T-helper 22 cell (primary cell): ENCODE data around the gene BDKRB1.

Experiments
- DNase-seq: peaks from one replicate; pipeline ENCODE4 v3.0.0-alpha.2; 2020; ENCODE audit warnings: low read depth

BDKRB1 gene

DNA sequence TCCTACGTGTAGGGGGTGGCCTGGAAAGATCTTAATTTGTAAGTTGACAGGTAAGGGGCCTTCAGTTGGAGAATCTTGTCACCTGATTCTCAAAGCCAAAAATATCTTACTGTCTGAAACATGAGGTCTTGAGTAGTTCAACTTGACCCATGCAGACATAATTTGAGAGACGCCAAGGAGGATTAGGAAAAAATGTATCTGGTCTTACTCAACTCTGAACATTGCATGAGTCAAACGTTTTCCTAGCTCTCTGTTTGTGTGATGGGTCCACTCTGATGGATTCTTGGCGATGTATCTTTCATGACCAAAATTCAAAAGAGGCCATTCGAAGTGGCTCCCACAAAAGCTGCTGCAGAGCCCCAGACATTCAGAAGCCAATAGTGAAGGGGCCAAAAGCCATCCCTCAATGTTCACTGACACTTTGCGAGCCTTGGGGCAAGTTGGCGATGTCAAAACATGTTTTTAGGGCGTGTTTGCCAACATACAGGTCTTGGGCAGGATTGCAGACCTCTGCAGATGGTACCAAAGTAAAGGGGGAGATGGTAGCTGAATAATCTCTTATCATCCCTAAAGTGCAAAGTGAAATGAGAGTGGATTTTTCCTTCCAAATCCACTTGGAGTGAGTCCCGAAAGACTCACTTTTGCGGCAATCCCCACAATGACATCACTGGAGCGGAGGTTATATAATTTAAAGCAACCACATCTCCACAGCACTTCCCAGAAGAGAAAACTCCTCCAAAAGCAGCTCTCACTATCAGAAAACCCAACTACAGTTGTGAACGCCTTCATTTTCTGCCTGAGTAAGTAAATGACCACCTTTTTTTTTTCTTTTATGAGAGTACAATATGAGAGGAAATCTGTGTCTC lies at the start of gene BDKRB1:
Gene BDKRB1 (plus strand): TSS at position 710 of the 866 bp plus-strand sequence. CDS start 7,473 bp downstream, outside the sequence.
- no peak for DNase-seq

DNA sequence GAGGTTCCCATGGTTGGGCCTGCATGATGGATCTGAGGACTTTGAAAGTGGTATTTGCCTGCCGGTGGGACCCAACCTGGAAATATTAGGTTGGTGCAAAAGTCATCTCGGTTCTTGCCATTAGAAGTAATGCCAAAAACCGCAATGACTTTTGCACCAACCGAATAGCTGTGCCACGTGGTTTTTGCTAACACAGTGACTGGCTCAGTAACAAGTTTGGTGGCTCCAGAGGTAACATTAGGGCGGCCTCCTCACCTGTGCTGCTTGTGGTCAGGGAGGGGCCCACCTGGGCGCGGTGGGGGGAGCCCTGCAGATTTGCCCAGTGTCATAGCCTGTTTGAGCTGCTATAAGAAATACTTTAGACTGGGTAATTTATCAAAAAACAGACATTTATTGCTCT lies 49.5 kb upstream of the BDKRB1 start:
- no peak for DNase-seq

DNA sequence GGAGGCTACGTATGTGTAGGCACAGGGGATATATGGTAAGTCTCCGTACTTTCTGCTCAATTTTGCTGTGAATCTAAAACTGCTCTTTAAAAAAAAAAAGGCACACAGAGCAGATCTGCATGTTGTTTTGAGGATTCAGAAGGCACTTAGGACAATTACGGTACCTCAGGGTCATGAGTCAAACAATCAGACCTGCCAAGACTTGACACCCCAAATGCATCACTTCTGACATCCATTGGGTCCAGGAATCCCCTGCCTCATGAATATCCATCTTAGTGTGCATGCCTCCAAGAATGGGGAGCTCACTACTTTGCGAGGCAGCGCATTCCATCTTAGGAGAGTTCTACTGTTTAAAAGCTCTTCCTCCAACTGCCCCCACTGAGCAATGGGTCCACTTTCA lies 48.3 kb upstream of the BDKRB1 start:
- DNase-seq, result no peak

DNA sequence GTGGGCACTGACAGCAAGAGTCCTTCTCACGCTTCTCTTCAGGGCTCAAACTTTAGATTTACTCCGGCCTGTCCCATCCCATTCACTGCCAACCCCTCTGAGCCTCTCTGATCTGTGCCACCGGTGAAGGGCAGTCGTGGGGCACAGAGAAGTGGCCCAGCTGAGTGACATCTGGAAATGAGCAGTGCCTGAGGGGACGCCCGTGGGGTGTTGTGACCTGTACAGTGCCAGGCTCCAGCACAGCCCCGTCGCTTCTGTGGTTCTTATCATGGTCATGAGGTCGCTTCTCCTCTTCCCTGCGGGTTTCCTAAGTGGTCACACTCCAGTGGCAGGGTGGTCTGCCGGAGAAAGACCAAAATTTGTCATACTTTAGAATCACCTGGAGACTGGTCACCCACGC lies 47.3 kb upstream of the BDKRB1 start:
- DNase-seq, result no peak

DNA sequence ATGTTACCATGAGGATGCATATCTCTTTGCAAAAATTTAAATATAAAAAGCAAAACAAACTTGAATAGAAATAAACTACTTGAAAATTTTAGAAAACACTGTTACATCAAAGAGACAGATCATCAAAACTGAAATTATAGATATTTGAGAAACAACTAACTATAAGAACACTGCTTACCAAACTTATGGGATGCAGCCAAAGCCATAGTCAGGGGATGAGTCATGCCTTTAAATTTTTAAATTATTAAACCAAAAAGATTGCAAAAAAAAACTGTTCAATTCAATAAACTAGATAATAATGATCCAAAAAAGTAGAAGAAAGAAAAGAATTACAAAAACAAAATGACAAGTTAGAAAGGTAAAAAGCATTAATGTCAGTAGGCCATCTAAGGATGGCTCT lies 43.9 kb upstream of the BDKRB1 start:
- no peak for DNase-seq

DNA sequence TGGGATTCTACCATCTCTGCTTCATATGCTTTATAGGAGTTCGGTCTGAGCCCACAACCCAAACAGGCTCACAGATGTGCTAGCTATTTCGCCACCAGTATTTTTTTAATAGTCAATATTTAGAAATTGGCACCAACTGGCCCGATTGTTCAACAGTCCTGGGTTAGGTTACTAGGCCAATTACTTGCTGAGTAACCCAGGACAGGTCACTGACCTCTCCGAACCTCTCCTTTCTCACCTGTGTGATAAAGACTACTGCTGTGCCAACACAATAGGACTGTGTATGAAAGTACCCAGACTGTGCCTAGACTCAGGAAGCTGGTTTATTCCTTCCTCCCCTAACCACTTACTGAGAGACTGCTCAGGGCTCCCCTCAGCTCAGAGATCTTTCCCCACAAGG lies 43.1 kb upstream of the BDKRB1 start:
- DNase-seq, result no peak

DNA sequence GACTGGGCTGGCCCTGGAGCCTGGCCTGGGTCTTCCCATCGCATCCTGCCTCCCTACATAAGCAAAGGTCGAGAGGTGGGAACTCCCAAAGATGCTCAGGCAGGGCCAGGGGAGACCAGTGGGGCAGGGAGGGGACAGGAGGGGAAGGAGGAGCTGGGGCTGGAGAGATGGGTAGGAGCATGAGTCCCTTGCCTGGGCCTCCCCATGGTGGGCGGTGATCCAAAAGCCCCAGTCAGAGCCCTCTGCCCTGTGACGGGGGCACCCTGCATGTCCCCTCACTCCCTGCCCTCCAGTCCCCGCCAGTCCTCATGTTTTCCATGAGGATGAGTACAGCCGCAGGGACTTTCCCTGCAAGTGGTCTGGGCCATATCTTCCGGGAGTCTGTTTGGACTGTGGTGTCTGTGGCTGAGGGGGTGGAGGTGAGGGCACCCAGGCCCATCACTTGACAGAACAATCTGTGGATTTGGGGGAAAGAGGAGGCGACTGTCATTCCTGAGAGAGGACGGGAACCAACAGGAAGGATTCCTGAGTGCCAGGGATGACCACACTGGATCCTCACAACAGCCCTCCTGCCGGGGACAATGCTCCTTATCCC lies 42.0 kb upstream of the BDKRB1 start:
- no peak for DNase-seq

DNA sequence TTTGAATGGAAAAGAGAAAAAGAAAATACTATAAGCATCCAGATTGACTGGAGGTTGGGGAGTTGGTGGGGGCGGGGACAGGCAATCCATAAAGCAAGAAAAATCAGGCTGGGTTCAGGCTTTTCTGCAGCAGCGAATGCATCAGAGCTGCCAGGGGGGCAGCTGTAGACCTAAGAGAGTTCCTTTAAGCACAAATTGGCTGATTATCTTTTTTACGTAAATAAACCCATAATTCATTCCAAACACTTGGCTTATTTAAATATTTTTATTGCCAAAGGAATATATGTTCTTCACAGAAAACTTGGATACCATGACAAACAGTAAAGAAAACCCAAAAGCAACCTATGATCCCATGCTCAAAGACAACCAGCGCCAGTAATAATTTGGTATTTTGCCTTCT lies 41.2 kb upstream of the BDKRB1 start:
- DNase-seq, result no peak

DNA sequence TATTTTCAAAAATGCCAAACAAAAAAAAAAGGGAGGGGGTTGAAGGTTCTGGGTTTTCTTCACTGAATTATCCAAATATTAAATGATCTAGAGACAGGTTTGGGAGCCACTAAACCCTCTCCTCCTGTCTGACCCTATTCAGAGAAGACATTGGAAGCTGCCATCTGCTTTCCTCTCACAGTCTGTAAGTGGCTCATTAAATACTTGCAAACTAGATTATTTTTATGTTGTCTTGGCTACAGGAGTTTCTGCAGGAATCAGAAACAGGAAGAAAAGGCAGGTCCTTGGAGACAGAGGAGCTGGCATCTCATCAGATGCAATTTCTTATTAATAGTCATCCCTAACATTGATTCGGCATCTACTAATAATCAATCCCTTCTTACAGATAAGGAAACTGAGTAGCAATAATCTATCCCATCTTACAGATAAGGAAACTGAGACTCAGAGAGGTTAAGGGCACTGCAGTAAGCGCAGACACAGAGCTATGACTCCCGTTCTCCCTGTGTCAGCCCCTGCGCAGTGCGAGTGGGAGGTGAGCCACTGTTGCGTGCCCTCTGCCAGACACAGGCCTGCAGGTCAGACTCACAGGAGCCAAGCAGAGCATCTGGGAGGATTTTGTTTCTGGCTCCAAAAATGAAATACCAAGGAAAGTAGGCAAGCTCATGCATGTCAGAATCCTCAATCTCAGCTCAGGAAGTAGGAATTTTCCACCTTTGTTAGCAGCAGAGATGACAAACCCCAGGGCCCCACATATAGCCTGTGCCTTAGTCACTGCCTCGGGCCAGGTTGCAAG lies 40.4 kb upstream of the BDKRB1 start:
- DNase-seq, result no peak

DNA sequence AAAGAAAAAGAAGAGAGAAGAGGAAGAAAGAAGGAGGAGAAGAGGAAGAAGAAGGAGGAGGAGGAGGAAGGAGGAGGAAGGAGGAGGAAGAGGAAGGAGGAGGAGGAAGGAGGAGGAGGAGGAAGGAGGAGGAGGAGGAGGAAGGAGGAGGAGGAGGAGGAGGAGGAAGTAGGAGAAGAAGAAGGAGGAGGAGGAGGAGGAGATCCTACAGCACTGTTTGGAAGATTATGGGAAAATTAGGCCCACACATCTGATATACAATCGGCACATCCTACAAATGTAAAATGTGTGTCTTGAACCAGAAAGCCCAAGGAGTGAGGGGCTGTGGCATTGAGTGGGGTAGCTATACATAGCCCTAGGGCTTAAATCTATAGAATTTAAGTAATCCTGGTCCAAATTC lies 39.4 kb upstream of the BDKRB1 start:
- DNase-seq, result no peak

DNA sequence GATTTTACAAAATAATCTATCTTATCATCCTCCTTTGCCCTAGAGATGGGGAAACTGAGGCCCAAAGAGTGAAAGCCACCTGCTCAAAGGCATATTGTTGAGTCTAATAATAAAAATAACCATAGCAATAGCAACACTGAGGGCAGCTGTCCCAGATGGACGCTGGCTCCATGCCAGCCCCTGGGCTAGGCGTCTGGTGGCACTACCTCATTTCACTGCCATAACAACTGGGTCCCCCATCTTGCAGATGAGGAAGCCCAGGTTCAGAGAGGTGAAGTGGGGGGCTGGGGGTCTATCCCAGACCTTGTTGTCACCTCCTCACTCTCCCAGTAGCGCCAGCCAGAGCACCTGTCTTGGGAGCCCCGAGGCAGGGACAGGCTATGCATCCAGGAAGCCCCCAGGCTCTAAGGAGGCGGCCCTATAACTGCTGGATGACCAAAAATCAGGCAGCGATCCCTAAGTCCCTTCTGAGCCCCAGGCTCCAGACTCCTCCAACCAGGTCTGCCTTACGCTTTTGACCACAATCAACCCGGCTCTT lies 38.6 kb upstream of the BDKRB1 start:
- no peak for DNase-seq

DNA sequence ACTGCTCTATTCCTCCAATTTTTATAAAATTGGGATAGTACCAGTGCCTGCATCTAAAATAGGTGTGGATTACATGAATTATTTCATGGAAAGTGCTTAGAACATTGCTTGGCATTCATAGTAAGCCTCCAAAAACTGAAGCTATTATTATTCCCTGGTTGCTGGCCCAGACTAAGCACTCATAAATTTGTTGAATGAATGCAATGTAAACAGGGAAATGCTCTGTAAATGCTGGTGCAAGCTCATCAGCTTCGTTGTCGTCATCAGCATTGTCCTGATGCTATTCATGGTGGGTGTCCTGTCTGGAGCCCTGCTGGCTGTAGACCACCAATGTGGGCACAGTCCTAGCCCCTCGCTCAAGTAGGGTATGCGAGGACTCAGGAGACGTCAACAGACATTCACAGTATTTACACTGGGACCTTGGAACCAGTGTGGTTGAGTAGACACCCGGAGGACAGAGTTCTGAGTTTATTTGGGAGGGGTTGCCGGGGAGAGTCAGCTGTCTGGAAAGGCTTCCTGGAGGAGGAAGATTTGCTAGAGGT lies 34.8 kb upstream of the BDKRB1 start:
- no peak for DNase-seq

DNA sequence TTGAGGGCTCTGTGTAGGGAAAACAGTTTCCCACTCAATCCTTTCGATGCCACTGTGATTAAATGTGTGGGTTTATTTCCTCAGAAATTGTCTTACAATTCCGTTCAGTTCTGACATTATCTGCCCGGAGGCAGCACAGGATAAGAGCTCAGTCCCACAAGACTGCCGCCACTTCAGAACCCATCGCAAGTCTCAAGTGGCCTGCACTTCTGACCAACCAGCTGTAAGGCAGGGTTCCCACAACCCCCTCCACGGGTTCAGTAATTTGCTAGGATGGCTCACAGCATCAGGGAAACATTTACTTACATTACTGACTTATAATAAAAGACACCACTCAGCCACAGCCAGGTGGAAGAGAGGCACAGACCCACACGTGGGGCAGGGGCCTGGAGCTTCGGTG lies 34.2 kb upstream of the BDKRB1 start:
- no peak for DNase-seq

DNA sequence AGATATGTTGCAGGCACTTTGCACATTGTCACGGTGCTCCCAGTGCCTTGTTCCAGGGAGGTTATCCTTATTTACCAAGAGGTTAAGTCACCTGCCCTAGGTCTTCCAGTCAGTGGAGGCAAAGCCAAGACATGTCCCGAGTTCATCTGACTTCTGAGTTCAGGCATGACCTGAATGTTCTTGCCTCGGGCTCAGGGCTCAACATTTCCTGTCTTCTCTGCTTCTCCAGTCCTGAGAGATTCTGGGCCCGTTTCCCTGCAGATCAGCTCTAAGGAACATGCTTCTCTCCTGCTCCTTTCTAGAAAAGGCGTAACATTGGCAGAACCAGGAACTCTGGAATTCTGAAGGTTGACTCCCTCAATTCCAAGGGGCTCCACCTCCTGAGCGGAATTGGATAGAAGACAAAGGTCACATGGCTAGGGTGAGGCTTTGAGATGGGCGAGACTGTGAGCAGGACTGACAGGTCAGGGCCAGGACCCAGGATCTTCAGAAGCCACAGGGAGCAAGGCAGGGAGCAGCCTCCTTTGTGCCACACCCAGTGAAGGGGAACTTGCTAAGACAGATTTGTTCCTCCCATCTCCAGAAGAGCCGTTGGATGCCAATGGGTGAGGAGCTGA lies 31.4 kb upstream of the BDKRB1 start:
- no peak for DNase-seq

DNA sequence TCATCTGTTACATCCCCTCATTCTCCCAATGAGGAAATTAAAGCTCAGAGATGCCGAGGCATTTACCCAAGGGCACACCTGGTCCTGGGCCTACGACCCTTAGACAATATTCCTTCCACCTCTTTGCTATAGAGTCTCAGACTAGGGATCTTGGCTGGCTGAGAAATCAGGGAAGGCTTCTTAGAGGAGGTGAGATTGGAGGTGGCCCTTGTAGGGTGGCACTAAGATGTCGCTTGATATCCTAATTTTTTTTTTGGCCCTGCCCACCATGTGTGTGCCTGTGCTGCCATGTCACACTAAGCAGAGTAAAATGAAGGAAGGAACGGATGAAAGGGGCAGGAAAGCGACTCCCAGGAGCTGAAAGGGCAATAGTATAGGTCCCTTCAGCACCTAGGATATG lies 30.8 kb upstream of the BDKRB1 start:
- no peak for DNase-seq

DNA sequence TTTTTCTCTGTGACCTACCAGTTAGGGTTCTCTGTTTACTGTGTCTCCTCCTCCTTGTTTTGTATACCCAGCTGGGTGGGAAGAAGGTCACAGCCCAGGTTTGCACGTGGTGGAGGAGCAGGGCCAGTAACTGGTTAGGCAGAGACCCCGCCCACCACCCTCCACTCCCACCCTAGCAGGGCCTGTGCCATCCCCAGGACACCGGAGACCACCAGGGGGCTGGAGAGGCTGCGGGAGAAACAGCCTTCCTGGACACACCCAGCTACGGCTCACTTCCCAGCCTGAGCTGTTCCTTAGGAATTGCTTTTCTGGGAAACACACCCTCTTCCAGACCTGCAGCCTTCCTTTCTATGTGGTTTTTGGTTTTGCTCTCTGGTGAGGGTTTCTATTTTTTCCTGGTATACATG lies 30.3 kb upstream of the BDKRB1 start:
- DNase-seq, result no peak

DNA sequence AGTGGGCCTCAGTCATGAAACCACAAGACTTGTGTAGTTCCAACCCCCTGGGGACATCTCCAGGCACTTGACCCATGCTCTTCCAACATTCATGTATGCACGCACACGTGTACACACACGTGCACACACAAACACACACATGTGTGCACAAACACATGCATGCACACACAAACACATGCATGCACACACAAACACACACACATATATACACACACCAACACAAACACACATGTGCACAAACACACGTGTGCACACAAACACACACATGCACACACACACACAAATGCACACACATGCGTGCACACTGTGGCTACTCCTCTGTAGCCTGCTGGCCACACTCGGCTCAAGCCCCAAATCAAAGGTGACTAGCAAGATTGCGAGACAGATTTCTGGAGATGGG lies 28.6 kb upstream of the BDKRB1 start:
- DNase-seq, result no peak

DNA sequence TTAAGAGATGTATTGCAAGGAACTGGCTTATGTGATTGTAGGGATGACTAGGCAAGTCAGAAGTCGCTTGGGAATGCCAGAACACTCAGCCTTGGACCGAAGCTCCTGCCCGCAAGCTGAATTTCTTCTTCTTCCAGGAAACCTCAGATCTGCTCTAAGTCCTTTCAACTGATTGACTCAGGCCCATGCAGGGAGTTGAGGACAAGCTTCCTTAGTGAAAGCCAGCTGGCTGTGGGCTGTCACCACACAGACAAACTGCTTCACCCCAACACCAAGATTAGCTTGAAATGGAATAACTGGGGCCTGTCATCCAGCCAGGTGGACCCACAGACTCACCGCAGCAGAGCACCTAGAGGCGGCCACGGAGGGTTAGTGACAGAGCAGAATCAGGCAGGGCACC lies 26.7 kb upstream of the BDKRB1 start:
- DNase-seq, result no peak

DNA sequence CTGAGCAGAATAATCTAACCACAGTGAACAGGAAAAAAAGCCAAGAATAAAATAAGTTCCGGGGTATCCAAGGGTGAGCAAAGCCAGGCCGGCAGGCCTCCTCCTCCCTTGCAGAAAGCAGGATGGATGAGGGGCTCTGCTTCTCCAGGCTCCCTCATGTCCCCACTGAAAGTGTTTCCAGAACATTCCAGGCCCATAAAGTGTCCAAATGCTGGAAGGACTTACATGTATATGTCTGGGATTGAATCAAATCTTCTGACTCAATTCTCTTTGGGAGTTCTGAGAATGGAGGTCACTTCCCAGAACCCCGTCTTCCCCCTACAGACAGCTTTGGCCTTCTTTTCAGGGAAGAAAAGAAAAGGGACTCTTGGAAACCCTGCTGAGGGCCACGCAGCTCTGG lies 25.0 kb upstream of the BDKRB1 start:
- no peak for DNase-seq

DNA sequence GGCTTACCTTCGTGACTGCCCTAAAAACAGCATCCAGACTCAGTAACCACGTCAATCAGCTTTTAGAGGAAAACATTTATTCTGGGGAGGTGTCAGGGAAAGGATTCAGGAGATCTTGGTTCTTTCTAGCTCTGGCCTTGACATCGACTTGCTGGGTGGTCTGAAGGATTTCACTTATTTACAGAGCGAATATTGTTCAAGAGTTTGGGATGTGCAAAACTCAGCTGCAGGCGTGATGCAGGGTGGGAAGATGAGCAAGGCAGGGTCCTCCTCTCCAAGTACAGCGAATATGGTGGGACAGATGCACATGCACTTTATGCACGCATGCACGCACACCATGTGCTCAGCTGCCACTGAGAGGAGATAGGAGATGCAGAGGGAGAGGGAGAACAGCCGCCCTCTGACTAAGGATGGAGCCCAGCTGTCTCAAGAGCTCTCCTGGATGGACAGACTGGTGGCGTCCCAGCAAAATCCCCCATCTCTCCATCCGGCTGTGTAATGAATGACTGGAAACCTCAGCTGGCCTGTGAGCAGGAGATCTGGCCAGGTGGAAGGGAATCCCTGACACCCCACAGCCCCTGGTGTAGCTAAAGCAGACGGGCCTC lies 24.4 kb upstream of the BDKRB1 start:
- no peak for DNase-seq

DNA sequence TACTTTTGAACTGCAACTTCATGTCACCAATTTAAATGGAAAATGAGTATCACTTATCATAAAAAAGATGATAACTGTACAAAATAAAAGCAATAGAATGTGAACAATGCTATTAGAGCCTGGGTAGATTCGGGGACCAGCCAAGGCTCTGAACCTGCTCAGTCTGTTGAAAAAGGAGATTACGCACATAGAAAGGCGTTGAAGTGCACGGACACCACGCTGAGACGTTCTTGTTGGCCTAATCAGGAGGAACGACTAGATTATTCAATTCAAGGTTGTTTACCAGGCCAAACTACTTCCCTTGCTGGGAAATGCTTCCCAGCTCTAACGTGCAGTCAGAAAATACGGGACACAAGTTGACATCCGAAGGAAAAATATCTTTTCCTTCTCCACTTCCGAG lies 23.5 kb upstream of the BDKRB1 start:
- DNase-seq, result no peak

DNA sequence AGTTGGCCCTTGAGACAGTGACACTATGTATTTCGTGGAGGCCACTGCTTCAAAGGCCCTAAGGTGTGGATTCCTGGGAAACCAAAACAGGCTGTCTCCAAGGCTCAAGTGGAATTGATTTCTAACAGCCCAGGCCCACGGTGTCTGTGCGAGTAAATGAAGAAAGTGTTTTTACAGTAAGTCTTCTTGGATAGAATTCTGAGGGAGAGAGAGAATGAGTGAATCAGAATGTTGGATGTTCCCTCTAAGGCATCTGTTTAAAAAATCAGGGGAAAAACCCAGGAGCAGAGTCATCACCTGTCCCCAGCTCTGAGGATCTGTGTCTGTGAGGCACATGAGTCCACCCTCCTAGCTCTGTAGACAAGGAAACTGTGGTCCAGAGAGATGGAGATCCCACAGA lies 22.3 kb upstream of the BDKRB1 start:
- DNase-seq, result no peak
